NCI-H526 treated with DMSO at 0.1 percent for 48 hours (cell line): ENCODE measurements around the gene APRT.
"Not testable (repeated sequence)": the region's sequence is repeated elsewhere in the genome, so short reads cannot be mapped to it uniquely, and the experiment has no call there.

Source experiments
- DNase-seq: peaks from one replicate; lab custom pipeline; 2025; lab: John Stamatoyannopoulos, UW

The APRT gene

GRCh38 chr16:88772871-88773811 lies 38.6 kb downstream of the APRT start:
- DNase-seq = no peak

GRCh38 chr16:88771781-88772180 lies 39.9 kb downstream of the APRT start:
- DNase-seq = not testable (repeated sequence)

- no peak for DNase-seq
Measured at GRCh38 chr16:88771294-88771772, 40.4 kb downstream of the APRT start.

- peak; percentile 37 for DNase-seq
Measured at GRCh38 chr16:88770461-88771293, 41.1 kb downstream of the APRT start.

- peak; percentile 9 for DNase-seq
Measured at GRCh38 chr16:88769617-88770460, 41.9 kb downstream of the APRT start.

GRCh38 chr16:88768071-88768783 lies 43.5 kb downstream of the APRT start:
- no peak for DNase-seq

GRCh38 chr16:88767546-88768070 lies 44.1 kb downstream of the APRT start:
- DNase-seq = no peak

- no peak for DNase-seq
Measured at GRCh38 chr16:88766975-88767374, 44.8 kb downstream of the APRT start.

GRCh38 chr16:88764913-88765349 lies 46.8 kb downstream of the APRT start:
- no peak for DNase-seq

- DNase-seq = no peak
Measured at GRCh38 chr16:88764080-88764479, 47.6 kb downstream of the APRT start.

- no peak for DNase-seq
Measured at GRCh38 chr16:88763502-88764053, 48.1 kb downstream of the APRT start.

GRCh38 chr16:88762941-88763340 lies 48.8 kb downstream of the APRT start:
- no peak for DNase-seq

GRCh38 chr16:88762258-88762870 lies 49.4 kb downstream of the APRT start:
- DNase-seq = no peak

GRCh38 chr16:88761830-88762229 lies 49.9 kb downstream of the APRT start:
- DNase-seq = no peak

GRCh38 chr16:88761143-88761534 lies 50.6 kb downstream of the APRT start:
- DNase-seq = no peak

- DNase-seq = no peak
Measured at GRCh38 chr16:88760424-88761142, 51.1 kb downstream of the APRT start.

- no peak for DNase-seq
Measured at GRCh38 chr16:88759976-88760350, 51.8 kb downstream of the APRT start.
